GM19467 (cell line): Measurements from ENCODE around the gene TMEM185A.
"Not testable (repeated sequence)": the region's sequence is repeated elsewhere in the genome, so short reads cannot be mapped to it uniquely, and the experiment has no call there.

ENCODE experiments used
- ATAC-seq: cut with Tn5 transposase; IDR thresholded peaks from one replicate; pipeline ENCODE4 v1.9.1; 2021; ENCODE audit warnings: mild to moderate bottlenecking, moderate library complexity; ENCODE audit not compliant: unreplicated experiment

TMEM185A gene

DNA sequence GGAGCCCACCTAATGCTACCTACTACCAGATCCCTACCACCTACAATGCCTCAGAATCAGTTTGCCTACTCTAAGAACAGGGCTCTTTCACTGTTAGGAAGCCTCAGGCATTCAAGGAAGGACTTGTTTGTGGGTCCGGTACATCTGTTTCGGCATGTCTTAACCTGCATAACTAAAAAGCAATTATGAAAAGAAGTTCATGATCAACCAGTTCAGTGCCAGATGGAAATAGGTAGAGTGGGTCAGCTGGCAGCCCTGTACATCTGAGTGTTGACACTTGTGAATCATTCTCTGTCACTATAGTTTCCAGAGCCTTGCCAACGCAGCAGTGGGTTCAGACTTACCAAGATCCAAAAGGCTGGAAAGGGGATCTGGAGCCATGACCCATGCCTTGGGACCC is 3.3 kb downstream of the TMEM185A start:
- ATAC-seq: no peak

DNA sequence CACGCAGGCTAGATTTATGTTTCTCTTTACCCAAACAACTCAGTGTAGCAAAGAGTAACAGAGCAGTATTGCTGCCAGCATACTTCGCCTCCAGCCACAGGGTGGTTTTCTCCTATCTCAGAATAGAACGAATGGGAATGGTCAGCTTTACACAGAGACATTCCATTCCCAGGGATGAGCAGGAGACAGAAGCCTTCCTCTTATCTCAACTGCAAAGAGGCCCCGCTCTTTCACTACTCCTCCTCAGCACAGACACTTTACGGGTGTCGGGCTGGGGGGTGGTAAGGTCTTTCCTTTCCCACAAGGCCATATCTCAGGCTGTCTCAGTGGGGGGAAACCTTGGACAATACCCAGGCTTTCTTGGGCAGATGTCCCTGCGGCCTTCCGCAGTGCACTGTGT is 4.8 kb downstream of the TMEM185A start:
- ATAC-seq: not testable (repeated sequence)

DNA sequence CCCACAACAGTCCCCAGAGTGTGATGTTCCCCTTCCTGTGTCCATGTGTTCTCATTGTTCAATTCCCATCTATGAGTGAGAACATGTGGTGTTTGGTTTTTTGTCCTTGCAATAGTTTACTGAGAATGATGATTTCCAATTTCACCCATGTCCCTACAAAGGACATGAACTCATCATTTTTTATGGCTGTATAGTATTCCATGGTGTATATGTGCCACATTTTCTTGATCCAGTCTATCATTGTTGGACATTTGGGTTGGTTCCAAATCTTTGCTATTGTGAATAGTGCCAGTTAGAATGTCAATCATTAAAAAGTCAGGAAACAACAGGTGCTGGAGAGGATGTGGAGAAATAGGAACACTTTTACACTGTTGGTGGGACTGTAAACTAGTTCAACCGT is 11.9 kb downstream of the TMEM185A start:
- ATAC-seq: not testable (repeated sequence)

DNA sequence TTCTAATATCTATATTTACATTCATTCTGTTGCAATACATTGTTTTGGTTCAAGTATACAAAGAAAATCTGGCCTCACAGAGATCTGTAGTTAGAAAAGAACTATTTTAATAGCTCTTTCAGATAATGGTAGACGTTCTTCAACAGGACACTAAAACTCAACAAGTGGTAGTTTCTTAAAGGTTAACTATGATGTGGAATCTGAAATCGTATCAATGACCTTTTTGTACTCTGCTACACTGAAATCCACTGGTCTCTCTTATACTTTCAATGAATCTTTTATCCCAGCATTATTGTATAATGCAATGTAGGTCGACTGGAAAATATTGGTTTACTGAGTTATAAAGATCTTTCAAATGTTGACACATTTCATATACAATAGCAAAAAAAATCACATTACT is 12.7 kb downstream of the TMEM185A start:
- no peak for ATAC-seq

DNA sequence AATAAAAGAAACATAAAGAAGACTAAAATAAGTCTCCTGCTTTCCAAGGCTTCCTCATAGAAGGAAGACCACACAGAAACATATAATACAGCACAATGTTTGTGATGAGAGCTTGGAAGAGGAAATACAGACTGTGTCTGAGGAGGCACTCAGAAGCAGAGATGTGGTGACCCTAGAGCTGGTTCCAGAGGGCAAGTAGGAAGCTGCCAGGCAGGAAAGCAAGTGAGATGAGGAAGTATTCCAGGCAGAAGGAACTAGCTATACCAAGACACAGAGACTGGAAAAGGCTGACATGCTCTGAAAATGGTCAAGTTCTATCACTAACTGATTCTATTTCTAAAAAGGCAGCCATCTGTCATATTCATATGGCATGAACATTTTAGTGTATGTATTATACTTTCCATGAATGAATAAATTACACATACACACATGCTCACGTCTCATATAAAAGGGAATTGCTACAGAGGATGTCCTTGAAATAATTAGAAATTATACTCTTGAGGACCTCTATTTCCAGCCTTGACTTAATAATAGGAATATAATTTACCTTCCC is 19.9 kb downstream of the TMEM185A start:
- ATAC-seq: no peak

DNA sequence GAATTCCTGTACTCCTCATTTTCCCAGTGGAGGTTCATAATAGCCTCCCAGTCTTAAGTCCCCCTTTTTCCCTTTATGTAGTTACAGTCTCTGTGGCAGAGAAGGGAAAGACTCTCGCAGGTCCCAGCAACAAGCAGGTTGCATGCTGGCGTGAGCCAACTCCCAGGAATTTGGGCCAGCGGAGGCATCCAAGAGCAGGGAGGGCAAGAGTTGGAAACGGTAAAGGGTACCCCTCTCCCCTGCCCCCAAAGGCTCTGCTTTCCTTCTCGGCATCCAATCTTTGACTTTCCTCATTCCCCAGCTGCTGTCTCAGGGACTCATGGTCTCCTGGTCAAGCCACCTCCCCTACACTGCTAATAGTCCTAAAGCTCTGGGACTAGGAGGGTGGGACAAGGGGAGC is 21.1 kb downstream of the TMEM185A start:
- ATAC-seq: no peak

DNA sequence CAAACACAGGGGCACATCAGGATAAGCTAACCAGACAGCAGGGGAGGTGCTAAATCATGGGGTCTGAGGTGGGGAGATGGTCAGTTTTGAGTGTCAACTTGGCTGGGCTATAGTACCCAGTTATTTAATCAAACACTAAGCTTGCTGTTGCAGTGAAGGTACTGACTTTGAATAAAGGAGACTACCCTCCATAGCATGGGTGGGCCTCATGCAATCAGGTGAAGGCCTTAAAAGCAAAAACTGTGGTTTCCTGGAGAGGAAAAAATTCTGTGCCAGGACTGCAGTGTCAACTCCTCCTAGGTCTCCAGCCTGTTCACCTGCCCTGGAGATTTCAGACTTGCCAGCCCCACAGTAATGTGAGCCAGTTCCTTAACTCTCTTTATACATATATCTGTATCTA is 23.9 kb downstream of the TMEM185A start:
- ATAC-seq: no peak

DNA sequence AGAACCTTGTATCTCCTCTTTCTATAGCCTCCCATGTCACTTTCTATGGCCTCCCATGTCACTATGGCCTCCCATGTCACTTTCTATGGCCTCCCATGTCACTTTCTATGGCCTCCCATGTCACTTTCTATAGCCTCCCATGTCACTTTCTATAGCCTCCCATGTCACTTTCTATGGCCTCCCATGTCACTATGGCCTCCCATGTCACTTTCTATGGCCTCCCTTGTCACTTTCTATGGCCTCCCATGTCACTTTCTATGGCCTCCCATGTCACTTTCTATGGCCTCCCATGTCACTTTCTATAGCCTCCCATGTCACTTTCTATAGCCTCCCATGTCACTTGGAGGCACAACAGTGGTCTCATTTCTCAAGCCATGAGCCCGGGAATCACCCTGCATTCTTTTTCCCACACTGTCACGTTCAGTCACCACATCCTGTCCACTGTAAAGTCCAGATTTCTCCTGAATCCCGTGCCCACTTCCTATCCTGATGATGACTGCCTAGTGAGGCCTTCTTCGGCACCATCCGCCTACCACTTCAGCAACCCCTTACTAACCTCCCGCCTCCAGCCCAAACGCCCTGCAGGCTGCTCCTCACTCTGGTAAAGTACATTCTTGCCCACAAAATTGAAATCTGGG is 26.2 kb downstream of the TMEM185A start:
- ATAC-seq: not testable (repeated sequence)

DNA sequence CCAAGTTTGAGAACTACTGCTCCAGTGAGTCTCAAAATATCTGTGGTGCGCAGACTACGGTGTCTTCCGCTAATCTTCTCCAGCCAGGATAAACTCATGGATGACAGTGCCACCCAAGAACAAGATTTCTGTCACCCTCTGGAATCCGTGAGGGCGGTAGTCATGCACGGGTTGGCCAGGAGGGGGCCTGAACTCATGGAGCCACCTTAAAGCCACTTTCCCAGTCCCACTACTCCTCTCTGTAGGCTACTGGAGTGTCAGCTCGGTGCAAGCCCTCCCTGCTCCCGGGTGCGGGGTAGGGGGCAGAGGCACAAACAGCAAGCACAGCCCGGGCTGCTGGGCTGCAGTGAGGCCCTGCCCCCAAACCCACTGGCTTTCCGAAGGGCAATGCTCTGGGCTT is 33.0 kb downstream of the TMEM185A start:
- ATAC-seq: not testable (repeated sequence)

DNA sequence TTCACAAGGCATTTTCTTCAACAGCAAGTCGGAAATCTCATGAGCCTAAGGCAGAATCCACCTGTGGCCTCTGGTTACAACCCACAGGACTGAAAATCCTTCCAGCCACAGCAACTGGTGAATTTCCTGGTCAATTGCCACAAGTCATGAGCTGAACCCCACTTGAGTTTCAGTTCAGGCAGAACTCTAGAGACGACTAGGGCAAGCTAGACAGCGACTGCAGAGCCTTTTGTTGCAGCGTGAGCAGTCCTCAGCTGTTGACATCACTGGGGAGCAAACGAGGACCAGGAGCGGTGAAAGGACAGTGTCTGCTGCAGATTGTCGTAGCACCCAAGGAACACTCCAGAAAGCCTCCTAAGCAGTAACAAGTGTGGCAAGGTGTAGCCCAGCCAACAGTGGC is 35.6 kb downstream of the TMEM185A start:
- not testable (repeated sequence) for ATAC-seq

DNA sequence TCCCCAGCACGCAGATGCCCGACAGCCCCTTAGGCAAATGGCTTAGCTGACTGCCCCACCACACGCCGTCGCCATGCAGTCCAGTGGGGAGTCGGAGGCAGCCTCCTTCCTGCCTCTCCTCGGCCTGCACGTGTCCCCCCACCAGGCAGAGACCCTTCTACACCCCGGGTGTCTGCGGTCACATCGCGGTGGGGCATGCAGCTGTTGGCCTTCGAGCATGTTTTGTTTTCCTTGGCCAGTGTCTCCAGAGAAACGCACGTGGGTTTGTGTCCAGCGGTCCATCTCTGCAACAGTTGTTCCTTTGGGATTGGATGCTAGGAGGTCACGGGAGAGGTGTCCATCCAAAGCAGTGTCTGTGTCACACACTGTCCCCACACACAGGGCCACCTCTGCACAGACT is 36.4 kb downstream of the TMEM185A start, which contains the start of gene HSFX2:
HSFX2 (minus strand) TSS at position 101 of the 400 bp plus-strand sequence. CDS start 614 bp downstream, outside the sequence.
- ATAC-seq: not testable (repeated sequence)

DNA sequence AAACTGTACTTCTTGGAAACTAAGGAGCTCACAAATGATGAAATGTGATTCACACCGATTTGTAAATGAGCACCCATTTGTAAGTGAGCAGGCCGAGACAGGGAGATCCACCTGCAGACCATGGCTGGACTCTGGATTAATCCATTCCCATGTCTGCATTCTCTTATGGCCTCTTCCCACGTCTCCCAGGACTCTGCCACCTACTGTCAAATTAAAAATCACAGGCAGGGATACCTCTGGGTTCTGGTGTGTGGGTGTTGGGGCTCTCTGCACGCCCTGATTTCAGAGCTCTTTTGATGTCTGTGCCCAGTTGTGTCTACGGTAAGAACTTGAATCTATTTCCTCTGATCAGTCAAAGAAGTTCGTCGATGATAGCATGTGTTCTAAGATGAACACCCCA is 40.6 kb downstream of the TMEM185A start:
- not testable (repeated sequence) for ATAC-seq

DNA sequence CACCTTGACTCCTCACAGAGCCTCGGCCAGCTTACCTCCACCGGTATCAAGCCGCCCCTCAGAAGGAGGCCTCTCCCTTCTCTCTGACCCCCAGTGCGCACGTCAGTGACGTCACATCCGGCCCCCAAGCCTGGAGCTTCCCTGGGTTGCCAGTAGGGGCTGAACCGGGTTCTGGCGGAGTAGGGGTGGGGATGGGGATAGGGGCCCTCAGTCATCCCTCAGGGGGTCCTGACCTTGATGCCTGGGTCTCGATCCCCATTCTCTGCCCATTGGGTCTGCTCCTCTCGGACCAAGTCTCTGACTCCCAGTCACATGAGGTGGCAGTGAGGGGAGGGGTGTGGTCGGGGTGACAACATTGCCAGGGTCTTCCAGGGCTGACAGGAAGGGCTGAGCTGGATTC is 44.2 kb downstream of the TMEM185A start, which contains the start of gene MAGEA9B:
MAGEA9B (minus strand) TSS at position 101 of the 400 bp plus-strand sequence. CDS start 4,280 bp downstream, outside the sequence.
- ATAC-seq: not testable (repeated sequence)

DNA sequence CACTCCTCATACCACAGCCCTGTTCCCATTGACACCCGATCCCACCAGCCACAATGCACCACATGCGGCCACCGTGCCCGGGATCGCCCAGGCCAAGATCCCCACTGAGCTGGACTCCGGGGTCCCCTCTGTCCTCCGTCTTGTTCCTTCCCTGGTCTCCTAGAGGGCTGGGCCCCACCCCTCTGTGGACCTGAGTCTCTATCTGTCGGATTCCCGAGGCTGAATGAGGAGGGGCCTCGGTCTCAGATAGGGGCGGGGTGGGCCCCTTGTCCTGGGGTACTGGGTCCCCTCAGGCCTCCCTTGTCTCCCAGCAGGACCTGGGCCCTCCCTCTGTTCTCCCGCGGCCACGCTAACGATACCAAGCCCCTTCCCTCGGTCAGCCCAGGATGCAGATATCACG is 46.0 kb downstream of the TMEM185A start:
- not testable (repeated sequence) for ATAC-seq

DNA sequence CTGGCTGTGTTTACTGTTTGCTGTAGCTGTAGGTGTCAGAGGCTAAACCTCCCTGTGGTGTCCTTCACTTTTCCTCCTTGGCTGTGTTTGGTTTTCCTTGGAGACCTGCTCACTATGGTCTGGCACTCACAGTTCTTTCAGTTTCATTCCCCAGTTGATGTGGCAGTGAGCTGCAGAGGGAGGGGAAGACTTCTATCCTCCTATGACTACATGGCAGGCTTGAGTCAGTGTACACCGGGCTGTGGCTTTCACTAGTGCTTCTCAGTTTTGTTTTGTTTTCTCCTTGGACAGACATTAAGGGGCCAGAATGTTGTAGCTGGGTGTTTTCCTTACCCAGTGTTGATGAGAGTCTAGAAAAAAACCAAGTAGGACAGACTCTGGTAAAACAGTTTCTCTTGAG is 58.1 kb downstream of the TMEM185A start:
- peak; percentile 99 for ATAC-seq

DNA sequence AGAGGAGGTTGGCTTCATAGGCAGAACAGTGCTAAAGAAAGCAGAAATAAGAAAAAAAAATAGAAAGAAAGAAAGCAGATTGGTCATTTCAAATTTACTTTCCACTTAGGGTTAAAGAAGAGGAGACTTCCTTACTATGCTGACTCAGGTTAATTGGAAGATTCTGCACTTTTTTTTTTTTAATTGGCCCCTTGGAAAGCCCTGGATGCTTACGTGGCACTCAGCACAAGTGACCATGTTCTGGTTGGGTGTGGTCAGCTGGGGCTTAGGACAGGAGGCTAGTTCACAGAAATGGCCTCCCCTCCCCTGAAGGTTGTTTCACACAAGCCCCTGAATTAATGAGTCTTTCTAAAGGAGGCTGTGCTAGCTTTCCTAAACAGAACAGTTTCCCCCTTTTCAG is 58.8 kb downstream of the TMEM185A start:
- ATAC-seq: no peak

DNA sequence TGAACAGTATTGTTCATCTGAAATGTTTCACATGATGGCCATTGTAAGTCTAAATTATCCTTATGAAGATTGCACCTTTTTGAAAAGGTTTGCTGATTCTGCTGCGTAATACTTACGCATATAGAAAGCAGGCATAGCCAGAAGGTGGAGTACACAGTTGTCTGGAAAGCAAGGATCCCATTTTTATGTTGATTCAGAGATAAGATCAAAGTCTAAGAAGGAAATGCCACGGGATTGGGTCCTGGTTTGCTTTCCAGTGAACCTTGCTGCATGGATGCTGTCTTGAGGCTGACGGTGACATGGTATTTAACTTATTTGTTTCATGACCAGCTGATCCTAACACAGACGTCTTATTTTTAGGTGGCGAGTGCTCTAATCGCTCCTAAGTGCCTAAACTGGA is 59.8 kb downstream of the TMEM185A start:
- ATAC-seq: no peak

DNA sequence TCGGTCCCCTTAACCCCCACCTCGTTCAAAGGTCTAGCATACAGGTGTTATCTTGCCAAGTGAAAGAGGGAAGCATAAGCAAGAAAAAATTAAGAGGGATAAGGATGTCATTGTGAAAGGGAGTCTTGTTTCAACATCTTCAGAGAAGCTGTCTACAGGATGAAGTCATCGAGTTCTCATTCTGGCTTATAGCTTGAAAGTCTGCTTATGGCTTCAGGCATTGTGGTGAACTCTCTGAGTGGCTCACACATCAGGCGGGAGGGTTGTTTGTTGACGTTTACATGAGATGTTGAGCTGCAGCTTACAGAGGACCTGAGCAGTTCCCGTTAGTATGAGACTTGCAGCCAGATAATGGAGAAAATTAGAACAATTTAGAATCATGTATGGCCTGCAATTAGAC is 60.9 kb downstream of the TMEM185A start:
- ATAC-seq: no peak

DNA sequence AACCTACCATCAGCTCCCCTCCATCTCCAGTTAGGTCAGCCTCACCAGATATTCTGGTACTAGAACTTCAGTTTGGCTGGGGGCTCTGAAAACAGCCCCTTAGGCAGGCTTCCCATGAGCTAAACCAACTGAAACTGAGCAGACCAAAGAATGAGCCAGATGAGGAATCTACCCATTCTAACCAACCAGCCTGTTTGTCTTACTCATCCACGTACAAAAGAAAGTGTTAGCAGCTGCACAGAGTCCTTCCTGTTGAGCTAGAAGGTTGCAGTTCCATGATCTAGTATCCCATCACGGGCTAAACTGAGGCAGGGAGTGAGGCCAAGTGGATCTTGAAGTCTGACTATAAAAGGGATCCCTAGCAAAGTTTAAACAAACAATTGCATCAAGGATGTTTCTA is 61.8 kb downstream of the TMEM185A start:
- no peak for ATAC-seq

DNA sequence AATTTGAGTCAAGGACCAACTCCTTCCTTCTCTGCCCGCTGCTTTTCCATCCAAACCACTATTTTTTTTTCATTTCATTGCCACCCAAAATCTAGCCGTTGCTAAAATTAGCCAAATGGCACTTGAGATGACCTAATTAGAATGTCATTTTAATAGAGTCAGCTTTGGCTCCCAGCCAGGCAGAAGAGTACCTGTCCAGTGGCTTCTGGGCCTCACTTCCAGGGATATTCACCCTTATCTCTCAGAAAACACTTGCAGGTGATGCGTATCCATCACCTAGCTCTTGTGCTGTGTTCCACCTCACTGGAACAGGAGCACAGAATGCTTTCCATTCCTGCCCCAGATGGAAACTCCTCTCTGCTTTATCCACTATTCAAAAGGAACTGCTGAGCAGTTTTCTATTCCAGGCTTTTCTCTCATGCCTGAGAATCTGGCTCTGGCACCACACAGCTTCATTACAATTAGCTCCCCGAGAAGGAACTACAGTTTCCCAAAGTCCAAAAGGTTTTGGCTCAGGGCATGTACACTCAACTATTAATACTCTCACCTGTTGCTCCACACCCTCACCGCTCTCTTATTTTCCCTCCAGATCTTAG is 62.8 kb downstream of the TMEM185A start:
- ATAC-seq: no peak

DNA sequence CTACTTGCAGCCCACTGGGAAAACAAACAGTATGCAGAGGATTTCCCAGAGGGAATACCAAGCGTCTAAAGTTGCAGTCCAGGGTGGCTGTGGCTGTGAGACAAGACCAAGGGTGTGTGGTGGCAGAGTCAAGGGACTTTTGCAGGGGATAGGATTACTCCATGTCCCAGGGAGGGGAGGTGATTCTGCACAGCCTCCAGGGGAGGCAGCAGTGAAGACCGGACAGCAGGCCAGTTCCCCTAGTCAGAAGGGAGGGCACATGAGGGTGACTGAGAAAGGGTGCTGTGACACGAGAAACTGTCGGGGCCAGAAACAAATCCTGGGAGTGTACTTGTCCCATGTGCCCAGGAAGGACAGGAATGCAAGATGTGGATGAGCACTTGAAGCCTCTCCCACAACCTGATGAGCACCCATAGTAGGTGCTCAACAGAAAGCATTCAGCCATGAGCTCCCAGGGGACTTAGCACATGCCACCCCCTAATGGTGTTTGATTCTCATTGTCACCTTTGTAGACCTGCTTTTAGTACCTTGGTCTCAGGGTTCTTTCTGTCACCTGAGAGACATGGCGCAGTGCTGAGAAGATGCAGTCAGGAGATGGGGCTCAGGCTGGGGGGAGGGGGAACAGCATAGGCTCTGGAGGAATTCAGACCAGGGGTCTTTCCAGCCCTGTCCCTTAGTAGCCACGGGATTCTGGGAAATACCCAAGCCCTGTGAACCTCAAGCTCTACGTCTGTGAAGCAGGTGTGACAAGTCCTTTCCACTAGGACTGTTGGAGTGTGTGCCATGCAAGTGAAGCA is 63.8 kb downstream of the TMEM185A start:
- no peak for ATAC-seq
